ENCODE measurements around the gene A2M. TPM values are rescaled to one million over a fixed set of nuclear protein-coding genes. Genes with fewer than 3 reads are reported as not detected.

The A2M gene
- total and polyA plus RNA-seq, 2 of the 13 experiments (the other 11 are each of a cell fraction or from before 2014, with no cell fraction given): 2,807 to 6,551 TPM

GRCh38 chr12:9113987-9114309 lies 1.8 kb downstream of the A2M start (continued):
- TF ChIP-seq KDM4B (CRISPR knock-in tag; IDR thresholded peaks at IDR 0.05) (no peak), KLF16 (CRISPR knock-in tag; IDR thresholded peaks at IDR 0.05) (peak in 1 of 2 experiments; percentile 79; a peak in 2 of 4 replicates), MBD4 (IDR thresholded peaks at IDR 0.05; ENCODE audit: borderline replicate concordance, low read length) (peak; percentile 93), PLRG1 (conservative IDR thresholded peaks at IDR 0.05) (no peak), EHMT2 (IDR thresholded peaks at IDR 0.05; ENCODE audit: borderline replicate concordance, low read depth, low read length) (peak; percentile 53; the same call in 1 of the 2 replicates), DPF2 (CRISPR knock-in tag; IDR thresholded peaks at IDR 0.05; ENCODE audit: borderline replicate concordance, low read depth) (peak; percentile 36; the same call in 1 of the 2 replicates), ZNF326 (CRISPR knock-in tag; IDR thresholded peaks at IDR 0.05; ENCODE audit: borderline replicate concordance) (no peak), HHEX (CRISPR knock-in tag; IDR thresholded peaks at IDR 0.05) (peak; percentile 34; the same call in 1 of the 2 replicates), MEIS2 (CRISPR knock-in tag; IDR thresholded peaks at IDR 0.05) (0 out of 2 replicates have a peak, but pooled peaks have one; percentile 23), HMG20A (CRISPR knock-in tag; IDR thresholded peaks at IDR 0.05; ENCODE audit: borderline replicate concordance) (peak; percentile 59; the same call in 1 of the 2 replicates), EP300 (IDR thresholded peaks at IDR 0.05; ENCODE audit: low read depth in 2 of 2, low read length in 2 of 2) (peak in 1 of 2 experiments; percentile 96; a peak in 2 of 4 replicates), EP300 (CRISPR knock-in tag; IDR thresholded peaks at IDR 0.05; ENCODE audit: borderline replicate concordance) (peak; percentile 79; the same call in 1 of the 2 replicates), GATAD2A (CRISPR knock-in tag; IDR thresholded peaks at IDR 0.05) (peak; percentile 67; the same call in 1 of the 2 replicates), THRA (CRISPR knock-in tag; IDR thresholded peaks at IDR 0.05; ENCODE audit: borderline replicate concordance) (peak; percentile 57), SAP130 (CRISPR knock-in tag; IDR thresholded peaks at IDR 0.05; ENCODE audit: low read depth) (peak; percentile 85), ATF7-NPFF (CRISPR knock-in tag; IDR thresholded peaks at IDR 0.05; ENCODE audit: low read depth) (no peak), ZNF503 (CRISPR knock-in tag; IDR thresholded peaks at IDR 0.05) (peak; percentile 79; the same call in 1 of the 2 replicates), REST (IDR thresholded peaks at IDR 0.05; ENCODE audit: borderline replicate concordance in 1 of 2, low read depth in 1 of 2, low read length in 2 of 2) (peak in 1 of 2 experiments; percentile 46; a peak in 1 of 4 replicates), ZBTB14 (CRISPR knock-in tag; IDR thresholded peaks at IDR 0.05) (no peak), MLX (CRISPR knock-in tag; IDR thresholded peaks at IDR 0.05) (peak; percentile 67), FOXK1 (CRISPR knock-in tag; IDR thresholded peaks at IDR 0.05; ENCODE audit: borderline replicate concordance, low read depth) (peak; percentile 52; the same call in 1 of the 2 replicates), SNAPC2 (CRISPR knock-in tag; IDR thresholded peaks at IDR 0.05) (0 out of 2 replicates have a peak, but pooled peaks have one; percentile 25), ZNF567 (CRISPR knock-in tag; IDR thresholded peaks at IDR 0.05; ENCODE audit: borderline replicate concordance) (no peak)

Data from HepG2 (cell line).